ENCODE data around the gene FOXRED1.
A peak's percentile ranks its signal among the peaks of the same experiment; 100 is the strongest.

Gene FOXRED1

GRCh38 chr11:126281245-126281644 is 12.3 kb downstream of the FOXRED1 start:
- Histone ChIP-seq H3K36me3 (ENCODE audit: insufficient read depth, low read length) (peaks cover 15% of the 10 kb centered on the region), H3K79me2 (ENCODE audit: insufficient read depth, low read length) (peaks cover 2% of the 10 kb centered on the region; the same call in 1 of the 2 replicates), H2AFZ (ENCODE audit: low read depth, low read length) (no peak overlapping the region), H3K27me3 (ENCODE audit: insufficient read depth, low read length, poor library complexity) (peaks cover 5% of the 10 kb centered on the region), H4K20me1 (ENCODE audit: insufficient read depth, low read length) (no peaks in the 10 kb centered on the region), H3K9me3 (ENCODE audit: insufficient read depth, low read length, severe bottlenecking) (no peaks in the 10 kb centered on the region), H3K4me3 (ENCODE audit: low read depth in 1 of 2, low read length in 2 of 2) (no peak overlapping the region), H3K27ac (ENCODE audit: low read length) (no peak overlapping the region), H3K4me2 (ENCODE audit: insufficient read depth, low read length) (no peak overlapping the region), H3K9ac (ENCODE audit: low read depth, low read length) (no peak overlapping the region), H3K4me1 (ENCODE audit: insufficient read depth, low read length) (peaks cover 25% of the 10 kb centered on the region)
- DNase-seq (no peak), ATAC-seq (ENCODE audit: insufficient read depth, low read depth) (no peak)
- TF ChIP-seq CTCF (IDR thresholded peaks at IDR 0.05; ENCODE audit: borderline replicate concordance, extremely low read depth, low read length, poor library complexity, severe bottlenecking) = no peak
- no peak for TF ChIP-seq EZH2 (IDR thresholded peaks at IDR 0.05; ENCODE audit: borderline replicate concordance, low read depth, low read length, severe bottlenecking)

GRCh38 chr11:126281666-126282175 is 12.8 kb downstream of the FOXRED1 start:
- no peak overlapping the region for H3K27ac ChIP-seq (ENCODE audit: low read length)
- H3K9ac ChIP-seq (ENCODE audit: low read depth, low read length) = no peak overlapping the region
- TF ChIP-seq CTCF (IDR thresholded peaks at IDR 0.05; ENCODE audit: borderline replicate concordance, extremely low read depth, low read length, poor library complexity, severe bottlenecking) = no peak
- no peak for TF ChIP-seq EZH2 (IDR thresholded peaks at IDR 0.05; ENCODE audit: borderline replicate concordance, low read depth, low read length, severe bottlenecking)
- no peaks in the 10 kb centered on the region for H4K20me1 ChIP-seq (ENCODE audit: insufficient read depth, low read length)
- H3K27me3 ChIP-seq (ENCODE audit: insufficient read depth, low read length, poor library complexity) = peaks cover 5% of the 10 kb centered on the region
- no peak overlapping the region for H3K4me3 ChIP-seq (ENCODE audit: low read depth in 1 of 2, low read length in 2 of 2)
- DNase-seq (no peak), ATAC-seq (ENCODE audit: insufficient read depth, low read depth) (no peak)
- H3K79me2 ChIP-seq (ENCODE audit: insufficient read depth, low read length) = peaks cover 2% of the 10 kb centered on the region; the same call in 1 of the 2 replicates
- peaks cover 12% of the 10 kb centered on the region for H3K36me3 ChIP-seq (ENCODE audit: insufficient read depth, low read length)
- no peak overlapping the region; the same call in 1 of the 2 replicates for H2AFZ ChIP-seq (ENCODE audit: low read depth, low read length)
- H3K4me1 ChIP-seq (ENCODE audit: insufficient read depth, low read length) = peaks cover 25% of the 10 kb centered on the region
- no peak overlapping the region for H3K4me2 ChIP-seq (ENCODE audit: insufficient read depth, low read length)
- no peaks in the 10 kb centered on the region for H3K9me3 ChIP-seq (ENCODE audit: insufficient read depth, low read length, severe bottlenecking)

GRCh38 chr11:126282361-126282735 is 13.4 kb downstream of the FOXRED1 start:
- Histone ChIP-seq H3K27me3 (ENCODE audit: insufficient read depth, low read length, poor library complexity) (peaks cover 5% of the 10 kb centered on the region), H3K4me2 (ENCODE audit: insufficient read depth, low read length) (peak overlapping the region; percentile 75), H3K79me2 (ENCODE audit: insufficient read depth, low read length) (peaks cover 2% of the 10 kb centered on the region; the same call in 1 of the 2 replicates), H2AFZ (ENCODE audit: low read depth, low read length) (peak overlapping the region; percentile 76), H3K36me3 (ENCODE audit: insufficient read depth, low read length) (peaks cover 6% of the 10 kb centered on the region), H3K27ac (ENCODE audit: low read length) (no peak overlapping the region), H3K4me3 (ENCODE audit: low read depth in 1 of 2, low read length in 2 of 2) (peak overlapping the region in 1 of 2 experiments; percentile 65; a peak in 2 of 4 replicates), H4K20me1 (ENCODE audit: insufficient read depth, low read length) (no peaks in the 10 kb centered on the region), H3K9me3 (ENCODE audit: insufficient read depth, low read length, severe bottlenecking) (no peaks in the 10 kb centered on the region), H3K4me1 (ENCODE audit: insufficient read depth, low read length) (peaks cover 25% of the 10 kb centered on the region), H3K9ac (ENCODE audit: low read depth, low read length) (peak overlapping the region; percentile 66)
- no peak for TF ChIP-seq CTCF (IDR thresholded peaks at IDR 0.05; ENCODE audit: borderline replicate concordance, extremely low read depth, low read length, poor library complexity, severe bottlenecking)
- ATAC-seq (ENCODE audit: insufficient read depth, low read depth) = no peak
- no peak for DNase-seq
